HEK293T (cell line): ENCODE data around the gene ANO6.

Source experiments
- ARNT ChIP-seq: fragments of 450-650 bp; IDR thresholded peaks from 2 replicates; pipeline ENCODE4 v1.6.1; 2017; ENCODE audit warnings: mild to moderate bottlenecking
- ZNF384 ChIP-seq: fragments of 450-650 bp; IDR thresholded peaks from 2 replicates; pipeline ENCODE4 v1.6.1; 2016

GRCh38 chr12:45464699-45465098, 248.8 kb downstream of the ANO6 start:
- no peak for TF ChIP-seq ARNT
- TF ChIP-seq ZNF384 = no peak
